Endothelial cell of umbilical vein (primary cell): ENCODE data around the gene MYO16. TPM values are rescaled to one million over a fixed set of nuclear protein-coding genes. Genes with fewer than 3 reads are reported as not detected.

Experiments
- BruUV-seq: library from RNA; stranded (reverse); fragments of 400-500 nt; replicated peaks from 2 replicates; lab custom pipeline; 2021; lab: Mats Ljungman, UMichigan
- CTCF ChIA-PET: fragments of 300-600, 350-600 bp; sonication (Branson Sonifier 250); formaldehyde crosslinking; loops from one replicate; lab custom pipeline; 2021; ENCODE audit warnings: antibody characterized with exemption, inconsistent platforms; lab: Charles Lee
- POLR2A ChIA-PET: fragments of 300-600, 350-600 bp; sonication (Branson Sonifier 250); formaldehyde crosslinking; loops from one replicate; lab custom pipeline; 2021; ENCODE audit warnings: antibody characterized with exemption, inconsistent platforms; lab: Charles Lee
- DNase-seq: peaks from one replicate; pipeline ENCODE4 v3.0.0-alpha.2; 2011; ENCODE audit warnings: low read depth, low spot score
- FAIRE-seq: peaks from 2 replicates; lab custom pipeline; 2011; peaks lifted over from hg19 to GRCh38; lab: Jason Lieb, UNC
- H2AFZ ChIP-seq: 2 replicates; pipeline ENCODE4 v1.6.0; 2012; ENCODE audit warnings: low read depth, low read length, control low read depth, inconsistent platforms
- H3K27ac ChIP-seq: 2 replicates; pipeline ENCODE4 v1.5.1; 2011; ENCODE audit warnings: low read depth, mild to moderate bottlenecking, control low read depth, low read length, moderate library complexity; ENCODE audit not compliant: insufficient read depth
- H3K27me3 ChIP-seq, 2 experiments: 2 replicates each; pipeline versions ENCODE4 v1.6.0 to v1.6.1; 2011; ENCODE audit warnings: low read length in 2 of 2, mixed read lengths in 1 of 2; ENCODE audit not compliant: control insufficient read depth in 2 of 2, insufficient read depth in 2 of 2
- H3K36me3 ChIP-seq, 2 experiments: 2 replicates in 1 of 2; 3 replicates in 1 of 2; pipeline ENCODE4 v1.5.1; 2011; ENCODE audit warnings: low read length in 2 of 2, mild to moderate bottlenecking in 1 of 2, moderate library complexity in 1 of 2; ENCODE audit not compliant: control insufficient read depth in 2 of 2, insufficient read depth in 2 of 2; ENCODE audit errors: extremely low read depth in 1 of 2
- H3K4me1 ChIP-seq: 3 replicates; pipeline ENCODE4 v1.5.1; 2011; ENCODE audit warnings: mild to moderate bottlenecking, low read length; ENCODE audit not compliant: control insufficient read depth, insufficient read depth; ENCODE audit errors: extremely low read depth
- H3K4me2 ChIP-seq: 2 replicates; pipeline ENCODE4 v1.6.1; 2011; ENCODE audit warnings: low read length, control low read depth, mixed read lengths; ENCODE audit not compliant: insufficient read depth
- H3K4me3 ChIP-seq, 3 experiments: fragments of 200-600 bp in 1 of 3; sonication (generic), shearing (Covaris generic) in 1 of 3; replicated peaks in 1 of 3; 2 replicates each; pipeline ENCODE4 v1.5.1; 2011 to 2016; ENCODE audit warnings: control low read depth in 3 of 3, low read length in 3 of 3, mild to moderate bottlenecking in 2 of 3, inconsistent platforms in 1 of 3, low read depth in 1 of 3, moderate library complexity in 1 of 3; ENCODE audit not compliant: insufficient read depth in 1 of 3
- H3K79me2 ChIP-seq: 2 replicates; pipeline ENCODE4 v1.6.0; 2012; ENCODE audit warnings: low read length, inconsistent platforms; ENCODE audit not compliant: control insufficient read depth, insufficient read depth
- H3K9ac ChIP-seq: replicated peaks from 2 replicates; pipeline ENCODE3; 2011; ENCODE audit warnings: low read length, control low read depth; ENCODE audit not compliant: insufficient read depth; ENCODE audit errors: extremely low read depth
- H3K9me1 ChIP-seq: replicated peaks from 3 replicates; pipeline ENCODE4 v1.6.0; 2011; ENCODE audit warnings: mild to moderate bottlenecking, low read length; ENCODE audit not compliant: control insufficient read depth, insufficient read depth; ENCODE audit errors: extremely low read depth
- H3K9me3 ChIP-seq: replicated peaks from 2 replicates; pipeline ENCODE4 v1.5.1; 2012; ENCODE audit warnings: low read length, inconsistent platforms; ENCODE audit not compliant: control insufficient read depth, insufficient read depth
- H4K20me1 ChIP-seq: replicated peaks from 2 replicates; pipeline ENCODE3; 2011; ENCODE audit warnings: mild to moderate bottlenecking, low read length; ENCODE audit not compliant: control insufficient read depth, insufficient read depth; ENCODE audit errors: extremely low read depth
- CTCF ChIP-seq, 2 donors: IDR thresholded peaks; 1 replicate in 1 of 2; 2 replicates in 1 of 2; pipeline ENCODE4 v1.5.1; 2011; ENCODE audit warnings: low read length in 2 of 2, mild to moderate bottlenecking in 2 of 2, moderate library complexity in 2 of 2, control low read depth in 1 of 2, inconsistent platforms in 1 of 2, low read depth in 1 of 2; ENCODE audit not compliant: insufficient read depth in 1 of 2; ENCODE audit errors: extremely low read depth in 1 of 2
- EZH2 ChIP-seq: IDR thresholded peaks from 2 replicates; pipeline ENCODE4 v1.6.1; 2012; ENCODE audit warnings: borderline replicate concordance, low read depth, mild to moderate bottlenecking, moderate library complexity, low read length, inconsistent platforms; ENCODE audit not compliant: severe bottlenecking
- FOS ChIP-seq: IDR thresholded peaks from 2 replicates; pipeline ENCODE4 v1.6.1; 2011; ENCODE audit warnings: mild to moderate bottlenecking, low read length, moderate library complexity, borderline replicate concordance; ENCODE audit not compliant: insufficient read depth
- GATA2 ChIP-seq: IDR thresholded peaks from 2 replicates; pipeline ENCODE4 v1.7.0; 2011; ENCODE audit warnings: low read depth, mild to moderate bottlenecking, moderate library complexity, mixed read lengths, low read length; ENCODE audit not compliant: insufficient read length, insufficient read depth
- JUN ChIP-seq: IDR thresholded peaks from 2 replicates; pipeline ENCODE4 v1.6.1; 2011; ENCODE audit warnings: borderline replicate concordance, low read depth; ENCODE audit not compliant: insufficient read length, insufficient read depth
- MAX ChIP-seq: IDR thresholded peaks from 2 replicates; pipeline ENCODE4 v1.6.1; 2011; ENCODE audit not compliant: insufficient read depth, insufficient read length
- MYC ChIP-seq: IDR thresholded peaks from one replicate; pipeline ENCODE4 v1.6.1; 2011; ENCODE audit warnings: mild to moderate bottlenecking, low read depth, low read length
- POLR2A ChIP-seq: IDR thresholded peaks from 2 replicates; pipeline ENCODE4 v1.6.1; 2012; ENCODE audit warnings: low read depth, mild to moderate bottlenecking, control low read depth, low read length
- POLR2AphosphoS5 ChIP-seq: IDR thresholded peaks from 2 replicates; pipeline ENCODE4 v1.6.1; 2012; ENCODE audit warnings: low read depth, mild to moderate bottlenecking, control low read depth, low read length, moderate library complexity; ENCODE audit not compliant: insufficient read depth
- dilution Hi-C: fragments of 300-500 bp; cut with MboI; formaldehyde crosslinking; loops from one replicate; pipeline ENCODE4 v1.15.0; 2019; ENCODE audit warnings: low sequenced_read_pairs; ENCODE audit not compliant: extremely low pct_ligation_motif_present
- intact Hi-C: fragments of 100-400 bp; cut with micrococcal nuclease; formaldehyde crosslinking; loops from one replicate; pipeline ENCODE4 v1.10.0; 2022
- polyA plus RNA-seq, 4 experiments: library from polyadenylated mRNA; depleted of rRNA in 3 of 4; stranded (reverse) in 3 of 4; unstranded in 1 of 4; fragments of >200 nt; gene quantifications; 2 replicates each; pipeline versions ENCODE4 v1.2.1 to v1.2.3, GENCODE V29; 2011 to 2012; ENCODE audit warnings: missing spikeins in 1 of 4
- total RNA-seq: library from RNA; stranded (reverse); gene quantifications from 2 replicates; pipeline ENCODE4 v1.2.3, GENCODE V29; 2021

MYO16 gene
- total and polyA plus RNA-seq, 2 donors (not counting 3 experiments of a cell fraction or from before 2014, with no cell fraction given) = 0.03 to 0.04 TPM

- Histone ChIP-seq H4K20me1 (no peaks in the 10 kb centered on the region), H2AFZ (no peak overlapping the region), H3K9me1 (no peaks in the 10 kb centered on the region), H3K36me3 (no peaks in the 10 kb centered on the region), H3K9me3 (no peaks in the 10 kb centered on the region), H3K79me2 (no peaks in the 10 kb centered on the region), H3K27ac (no peak overlapping the region), H3K4me3 (no peak overlapping the region), H3K4me1 (no peaks in the 10 kb centered on the region), H3K27me3 (peaks cover 0 to 2% of the 10 kb centered on the region in 2 experiments), H3K9ac (no peak overlapping the region), H3K4me2 (no peak overlapping the region)
- ChIA-PET POLR2A (no interaction called here), CTCF (no interaction called here)
- BruUV-seq = no TSS peak
- FAIRE-seq (no peak), DNase-seq (no peak)
- dilution Hi-C loops = no loop called here
- no peak for TF ChIP-seq CTCF (IDR thresholded peaks at IDR 0.05; ENCODE audit: extremely low read depth in 1 of 2, insufficient read depth in 1 of 2, low read depth in 1 of 2, low read length in 2 of 2)
- TF ChIP-seq JUN = no peak
- no peak for TF ChIP-seq MYC
- TF ChIP-seq EZH2 = no peak
- no peak for TF ChIP-seq MAX
- TF ChIP-seq POLR2AphosphoS5 = no peak
- no peak for TF ChIP-seq FOS
- TF ChIP-seq GATA2 = no peak
- no peak for TF ChIP-seq POLR2A
- intact Hi-C loops = no loop called here
Measured at GRCh38 chr13:108889324-108889984, 260.0 kb downstream of the MYO16 start.
